Prostate gland (tissue), 2 donors: ENCODE measurements around the gene NDUFA8. TPM values are rescaled to one million over a fixed set of nuclear protein-coding genes. Genes with fewer than 3 reads are reported as not detected.

ENCODE experiments used
- DNase-seq: peaks from one replicate; pipeline ENCODE4 v3.0.0-alpha.2; 2019; ENCODE audit warnings: low spot score
- H3K27ac ChIP-seq, 2 donors: fragments of 200-600 bp; sonication (generic); 2 replicates each; pipeline ENCODE4 v1.5.1; 2017 to 2019
- H3K27me3 ChIP-seq: fragments of 200-600 bp; sonication (generic); replicated peaks from 2 replicates; pipeline ENCODE4 v1.5.1; 2019; ENCODE audit not compliant: insufficient read depth
- H3K36me3 ChIP-seq, 2 donors: fragments of 200-600 bp; sonication (generic); 1 replicate in 1 of 2; 2 replicates in 1 of 2; pipeline versions ENCODE4 v1.5.1 to v1.8.1; 2017 to 2019
- H3K4me1 ChIP-seq: fragments of 200-600 bp; sonication (generic); replicated peaks from 2 replicates; pipeline ENCODE4 v1.5.1; 2019
- H3K4me3 ChIP-seq, 2 donors: fragments of 200-600 bp; sonication (generic); 2 replicates each; pipeline ENCODE4 v1.5.1; 2017 to 2019
- H3K9me3 ChIP-seq: fragments of 200-600 bp; sonication (generic); 2 replicates; pipeline ENCODE4 v1.5.1; 2017
- POLR2A ChIP-seq: fragments of 450-650 bp; IDR thresholded peaks from one replicate; pipeline ENCODE4 v1.6.1; 2016; ENCODE audit warnings: antibody characterized with exemption, mild to moderate bottlenecking
- POLR2AphosphoS5 ChIP-seq: sonication (generic); formaldehyde crosslinking; IDR thresholded peaks from one replicate; pipeline ENCODE4 v1.6.1; 2017; ENCODE audit warnings: antibody characterized with exemption
- WGBS: methylation state at CpG from one replicate; pipeline ENCODE4 v1.1.5; 2018; 5-methylcytosine and 5-hydroxymethylcytosine counted together
- intact Hi-C: fragments of 100-400 bp; cut with DNase I; formaldehyde crosslinking; loops from one replicate; pipeline ENCODE4 v1.14.2; 2022
- total RNA-seq, 2 donors: library from RNA; depleted of rRNA; stranded (reverse); fragments of >200 nt; gene quantifications; one replicate each; pipeline ENCODE4 v1.1.0, GENCODE V29; 2016
- TF ChIP-seq, protein P1 (sequence below), 4 experiments: fragments of 200-600 bp in 2 of 4; fragments of 450-650 bp in 2 of 4; sonication (generic) in 2 of 4; IDR thresholded peaks; 1 replicate in 3 of 4; 2 replicates in 1 of 4; pipeline ENCODE4 v1.5.1; 2016 to 2019; ENCODE audit warnings: antibody characterized with exemption in 4 of 4, mild to moderate bottlenecking in 2 of 4, moderate library complexity in 2 of 4

The NDUFA8 gene
- total RNA-seq, 2 donors from 2014 or later = 60.7 to 69.6 TPM

DNA sequence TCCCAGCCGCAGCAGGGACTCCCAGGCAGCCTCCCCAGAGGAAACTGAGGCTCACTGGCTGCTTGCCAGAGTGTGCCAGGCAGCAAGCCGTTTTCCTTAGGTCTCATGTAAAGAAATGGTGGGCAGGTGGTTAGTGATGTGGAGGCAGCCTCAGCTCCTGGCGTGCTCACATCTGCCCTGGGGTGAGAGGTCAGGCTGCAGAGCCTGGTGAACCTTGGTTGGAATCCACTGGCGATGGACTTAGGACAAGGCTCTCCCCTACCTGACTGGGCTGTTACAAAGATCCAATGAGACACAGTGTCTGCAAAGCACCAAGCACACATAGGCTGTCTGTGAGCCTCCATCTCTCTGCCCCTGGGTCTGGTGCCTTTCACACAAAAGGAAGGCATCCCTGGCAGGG is 38.3 kb upstream of the NDUFA8 start:
- 68% methylated on average over 4 of the region's 4 CpGs for WGBS
- H3K9me3 ChIP-seq = no peaks in the 10 kb centered on the region
- TF ChIP-seq, protein P1, sequence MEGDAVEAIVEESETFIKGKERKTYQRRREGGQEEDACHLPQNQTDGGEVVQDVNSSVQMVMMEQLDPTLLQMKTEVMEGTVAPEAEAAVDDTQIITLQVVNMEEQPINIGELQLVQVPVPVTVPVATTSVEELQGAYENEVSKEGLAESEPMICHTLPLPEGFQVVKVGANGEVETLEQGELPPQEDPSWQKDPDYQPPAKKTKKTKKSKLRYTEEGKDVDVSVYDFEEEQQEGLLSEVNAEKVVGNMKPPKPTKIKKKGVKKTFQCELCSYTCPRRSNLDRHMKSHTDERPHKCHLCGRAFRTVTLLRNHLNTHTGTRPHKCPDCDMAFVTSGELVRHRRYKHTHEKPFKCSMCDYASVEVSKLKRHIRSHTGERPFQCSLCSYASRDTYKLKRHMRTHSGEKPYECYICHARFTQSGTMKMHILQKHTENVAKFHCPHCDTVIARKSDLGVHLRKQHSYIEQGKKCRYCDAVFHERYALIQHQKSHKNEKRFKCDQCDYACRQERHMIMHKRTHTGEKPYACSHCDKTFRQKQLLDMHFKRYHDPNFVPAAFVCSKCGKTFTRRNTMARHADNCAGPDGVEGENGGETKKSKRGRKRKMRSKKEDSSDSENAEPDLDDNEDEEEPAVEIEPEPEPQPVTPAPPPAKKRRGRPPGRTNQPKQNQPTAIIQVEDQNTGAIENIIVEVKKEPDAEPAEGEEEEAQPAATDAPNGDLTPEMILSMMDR (IDR thresholded peaks at IDR 0.05) = no peak
- no peak for TF ChIP-seq POLR2A
- TF ChIP-seq POLR2AphosphoS5 = no peak
- no peaks in the 10 kb centered on the region for H3K27me3 ChIP-seq
- H3K27ac ChIP-seq = no peak overlapping the region
- H3K4me3 ChIP-seq = no peak overlapping the region
- intact Hi-C loops = no loop called here
- H3K36me3 ChIP-seq = no peaks in the 10 kb centered on the region
- no peaks in the 10 kb centered on the region for H3K4me1 ChIP-seq
- no peak for DNase-seq

GRCh38 chr9:122197426-122197825 is 37.8 kb upstream of the NDUFA8 start:
- intact Hi-C loops = no loop called here

GRCh38 chr9:122195875-122196274 is 36.3 kb upstream of the NDUFA8 start:
- no peak for DNase-seq
- Histone ChIP-seq H3K27ac (no peak overlapping the region), H3K27me3 (no peaks in the 10 kb centered on the region), H3K4me3 (no peak overlapping the region), H3K36me3 (no peaks in the 10 kb centered on the region), H3K9me3 (no peaks in the 10 kb centered on the region), H3K4me1 (no peaks in the 10 kb centered on the region)
- intact Hi-C loops = no loop called here
- TF ChIP-seq POLR2A = no peak
- TF ChIP-seq, protein P1 (IDR thresholded peaks at IDR 0.05) = no peak
- TF ChIP-seq POLR2AphosphoS5 = no peak
- WGBS = 99% methylated on average over 4 of the region's 4 CpGs

More at GRCh38 chr9:122197426-122197825, 37.8 kb upstream of the NDUFA8 start:
- no peak overlapping the region for H3K4me3 ChIP-seq
- H3K36me3 ChIP-seq = no peaks in the 10 kb centered on the region
- WGBS = 42% methylated on average over 7 of the region's 7 CpGs
- H3K9me3 ChIP-seq = no peaks in the 10 kb centered on the region
- H3K27me3 ChIP-seq = no peaks in the 10 kb centered on the region
- H3K27ac ChIP-seq = no peak overlapping the region
- TF ChIP-seq POLR2A (no peak), POLR2AphosphoS5 (no peak)
- TF ChIP-seq, protein P1 (IDR thresholded peaks at IDR 0.05) = no peak
- DNase-seq = no peak
- H3K4me1 ChIP-seq = no peaks in the 10 kb centered on the region

GRCh38 chr9:122193651-122194050 is 34.1 kb upstream of the NDUFA8 start:
- intact Hi-C loops = no loop called here
- WGBS = 88% methylated on average over 6 of the region's 6 CpGs
- TF ChIP-seq POLR2AphosphoS5 (no peak), POLR2A (no peak)

GRCh38 chr9:122192914-122193525 is 33.4 kb upstream of the NDUFA8 start:
- H3K4me3 ChIP-seq = no peak overlapping the region
- no peaks in the 10 kb centered on the region for H3K36me3 ChIP-seq
- no peak overlapping the region for H3K27ac ChIP-seq
- no peaks in the 10 kb centered on the region for H3K4me1 ChIP-seq
- no peaks in the 10 kb centered on the region for H3K27me3 ChIP-seq
- intact Hi-C loops = no loop called here
- TF ChIP-seq POLR2A (no peak), POLR2AphosphoS5 (no peak)
- TF ChIP-seq, protein P1 (IDR thresholded peaks at IDR 0.05) = no peak
- H3K9me3 ChIP-seq = no peaks in the 10 kb centered on the region
- WGBS = 68% methylated on average over 16 of the region's 16 CpGs
- DNase-seq = no peak

More at GRCh38 chr9:122193651-122194050, 34.1 kb upstream of the NDUFA8 start:
- no peak for DNase-seq
- H3K4me3 ChIP-seq = no peak overlapping the region
- no peaks in the 10 kb centered on the region for H3K36me3 ChIP-seq
- H3K9me3 ChIP-seq = no peaks in the 10 kb centered on the region
- no peak overlapping the region for H3K27ac ChIP-seq
- H3K4me1 ChIP-seq = no peaks in the 10 kb centered on the region
- no peaks in the 10 kb centered on the region for H3K27me3 ChIP-seq
